DOHH2 (cell line): ENCODE data around the gene SPATA31C1.

ENCODE experiments used
- H3F3A ChIP-seq: fragments of 200-600 bp; sonication (generic), shearing (Covaris generic); 2 replicates; pipeline ENCODE4 v1.6.0; 2016; ENCODE audit warnings: antibody characterized with exemption, mild to moderate bottlenecking; ENCODE audit not compliant: control insufficient read depth, insufficient read depth
- H3K27ac ChIP-seq: fragments of 200-600 bp; sonication (generic); 2 replicates; pipeline ENCODE4 v1.5.1; 2014; ENCODE audit warnings: low read depth, mild to moderate bottlenecking, low read length, moderate library complexity
- H3K27me3 ChIP-seq: fragments of 200-600 bp; sonication (generic); 2 replicates; pipeline ENCODE4 v1.6.1; 2014; ENCODE audit warnings: mild to moderate bottlenecking, low read length, mixed read lengths; ENCODE audit not compliant: control insufficient read depth
- H3K36me3 ChIP-seq: fragments of 200-600 bp; sonication (generic); 2 replicates; pipeline ENCODE4 v1.6.1; 2014; ENCODE audit warnings: mild to moderate bottlenecking, low read length, moderate library complexity, mixed read lengths; ENCODE audit not compliant: control insufficient read depth
- H3K4me1 ChIP-seq: fragments of 200-600 bp; sonication (generic); 2 replicates; pipeline ENCODE4 v1.6.1; 2014; ENCODE audit warnings: mild to moderate bottlenecking, low read length, mixed read lengths; ENCODE audit not compliant: control insufficient read depth
- H3K4me2 ChIP-seq: fragments of 200-600 bp; sonication (generic); 2 replicates; pipeline ENCODE4 v1.6.0; 2014; ENCODE audit warnings: mild to moderate bottlenecking, low read length, moderate library complexity
- H3K4me3 ChIP-seq: fragments of 200-600 bp; sonication (generic); 2 replicates; pipeline ENCODE4 v1.5.1; 2014; ENCODE audit warnings: mild to moderate bottlenecking, low read length, mixed read lengths
- H3K79me2 ChIP-seq: fragments of 200-600 bp; sonication (generic); 2 replicates; pipeline ENCODE4 v1.6.1; 2014; ENCODE audit warnings: mild to moderate bottlenecking, low read length, mixed read lengths; ENCODE audit not compliant: control insufficient read depth
- H3K9me2 ChIP-seq: fragments of 200-600 bp; sonication (generic); replicated peaks from 2 replicates; pipeline ENCODE4 v1.6.1; 2014; ENCODE audit warnings: mild to moderate bottlenecking, low read length, mixed read lengths; ENCODE audit not compliant: control insufficient read depth
- H3K9me3 ChIP-seq: fragments of 200-600 bp; sonication (generic); 2 replicates; pipeline ENCODE4 v1.6.1; 2014; ENCODE audit warnings: antibody characterized with exemption, low read length, mixed read lengths; ENCODE audit not compliant: control insufficient read depth, insufficient read depth
- H4K20me1 ChIP-seq: fragments of 200-600 bp; sonication (generic); 2 replicates; pipeline ENCODE4 v1.6.0; 2014; ENCODE audit warnings: low read depth, mild to moderate bottlenecking, antibody characterized with exemption, low read length, moderate library complexity; ENCODE audit not compliant: control insufficient read depth, insufficient read depth
- CTCF ChIP-seq: fragments of 200-600 bp; sonication (generic); IDR thresholded peaks from one replicate; pipeline ENCODE4 v1.5.1; 2014; ENCODE audit warnings: antibody characterized with exemption, mild to moderate bottlenecking, low read depth, low read length; ENCODE audit not compliant: poor library complexity, severe bottlenecking
- EZH2phosphoT487 ChIP-seq: fragments of 200-600 bp; sonication (generic); IDR thresholded peaks from 2 replicates; pipeline ENCODE4 v1.6.1; 2017; ENCODE audit warnings: borderline replicate concordance, mild to moderate bottlenecking, antibody characterized with exemption, low read length, moderate library complexity, mixed read lengths

Gene SPATA31C1

GRCh38 chr9:87889065-87889881 is 28.5 kb upstream of the SPATA31C1 start:
- no peaks in the 10 kb centered on the region for H3F3A ChIP-seq
- no peaks in the 10 kb centered on the region for H3K79me2 ChIP-seq
- H3K9me2 ChIP-seq = no peaks in the 10 kb centered on the region
- H4K20me1 ChIP-seq = no peaks in the 10 kb centered on the region
- H3K27ac ChIP-seq = no peak overlapping the region
- no peak overlapping the region for H3K4me3 ChIP-seq
- no peaks in the 10 kb centered on the region for H3K9me3 ChIP-seq
- no peaks in the 10 kb centered on the region for H3K36me3 ChIP-seq
- H3K4me1 ChIP-seq = no peaks in the 10 kb centered on the region
- TF ChIP-seq CTCF = no peak
- TF ChIP-seq EZH2phosphoT487 = no peak
- H3K4me2 ChIP-seq = no peak overlapping the region
- H3K27me3 ChIP-seq = no peaks in the 10 kb centered on the region

- Histone ChIP-seq H3F3A (no peaks in the 10 kb centered on the region), H4K20me1 (no peaks in the 10 kb centered on the region), H3K36me3 (no peaks in the 10 kb centered on the region), H3K27ac (no peak overlapping the region), H3K9me2 (no peaks in the 10 kb centered on the region), H3K9me3 (no peaks in the 10 kb centered on the region), H3K4me3 (no peak overlapping the region), H3K4me2 (no peak overlapping the region), H3K4me1 (no peaks in the 10 kb centered on the region), H3K79me2 (no peaks in the 10 kb centered on the region), H3K27me3 (no peaks in the 10 kb centered on the region)
- TF ChIP-seq CTCF (no peak), EZH2phosphoT487 (no peak)
Observed at GRCh38 chr9:87889882-87890252, 27.9 kb upstream of the SPATA31C1 start.

DNA sequence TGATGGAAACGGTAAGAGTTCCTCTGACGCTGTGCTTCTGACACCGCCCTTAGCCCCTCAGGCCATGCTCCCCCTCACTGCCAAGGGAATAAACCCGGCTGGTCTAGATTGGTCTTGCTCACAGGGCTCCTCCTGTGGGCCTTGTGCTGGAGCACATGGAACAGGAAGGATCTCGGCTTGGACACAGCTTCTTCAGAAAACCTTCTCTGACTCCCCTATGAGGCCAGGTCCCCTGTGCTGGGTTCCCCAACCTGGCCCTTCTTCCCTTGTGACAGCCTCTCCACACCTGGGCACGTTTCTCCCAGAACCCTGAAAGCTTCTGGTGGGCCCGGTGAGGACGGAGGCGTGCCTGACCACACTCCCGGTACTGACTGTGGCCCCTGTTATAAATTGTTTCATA is 26.9 kb upstream of the SPATA31C1 start:
- Histone ChIP-seq H3K79me2 (no peaks in the 10 kb centered on the region), H3K36me3 (no peaks in the 10 kb centered on the region), H3F3A (no peaks in the 10 kb centered on the region), H3K27ac (no peak overlapping the region), H3K4me1 (no peaks in the 10 kb centered on the region), H3K4me3 (no peak overlapping the region), H3K9me2 (no peaks in the 10 kb centered on the region), H3K27me3 (no peaks in the 10 kb centered on the region), H4K20me1 (no peaks in the 10 kb centered on the region), H3K4me2 (no peak overlapping the region), H3K9me3 (no peaks in the 10 kb centered on the region)
- TF ChIP-seq EZH2phosphoT487 (no peak), CTCF (no peak)
